ENCODE measurements around the gene APOBEC3F. TPM values are rescaled to one million over a fixed set of nuclear protein-coding genes. Genes with fewer than 3 reads are reported as not detected.
"Not testable (repeated sequence)": the region's sequence is repeated elsewhere in the genome, so short reads cannot be mapped to it uniquely, and the experiment has no call there.

Gene APOBEC3F
- total RNA-seq (2022) (22.2 and 24.1 TPM in 2 replicates), Bru-seq, nascent RNA (percentile 61 among the genes with signal in this experiment), BruChase-seq, experiment 1, labeled RNA remaining after a 6-hour chase (percentile 76 among the genes with signal in this experiment), BruChase-seq, experiment 2, labeled RNA remaining after a 2-hour chase (percentile 78 among the genes with signal in this experiment)
- long read RNA-seq, transcript APOBEC3F-201 (7 exons, 2,694 nt), result major isoform, 6 of 16 reads
- long read RNA-seq, partial matches to known transcripts, result 8 of 16 reads
- long read RNA-seq, other reads (novel, unspliced or antisense), result 2 of 16 reads

DNA sequence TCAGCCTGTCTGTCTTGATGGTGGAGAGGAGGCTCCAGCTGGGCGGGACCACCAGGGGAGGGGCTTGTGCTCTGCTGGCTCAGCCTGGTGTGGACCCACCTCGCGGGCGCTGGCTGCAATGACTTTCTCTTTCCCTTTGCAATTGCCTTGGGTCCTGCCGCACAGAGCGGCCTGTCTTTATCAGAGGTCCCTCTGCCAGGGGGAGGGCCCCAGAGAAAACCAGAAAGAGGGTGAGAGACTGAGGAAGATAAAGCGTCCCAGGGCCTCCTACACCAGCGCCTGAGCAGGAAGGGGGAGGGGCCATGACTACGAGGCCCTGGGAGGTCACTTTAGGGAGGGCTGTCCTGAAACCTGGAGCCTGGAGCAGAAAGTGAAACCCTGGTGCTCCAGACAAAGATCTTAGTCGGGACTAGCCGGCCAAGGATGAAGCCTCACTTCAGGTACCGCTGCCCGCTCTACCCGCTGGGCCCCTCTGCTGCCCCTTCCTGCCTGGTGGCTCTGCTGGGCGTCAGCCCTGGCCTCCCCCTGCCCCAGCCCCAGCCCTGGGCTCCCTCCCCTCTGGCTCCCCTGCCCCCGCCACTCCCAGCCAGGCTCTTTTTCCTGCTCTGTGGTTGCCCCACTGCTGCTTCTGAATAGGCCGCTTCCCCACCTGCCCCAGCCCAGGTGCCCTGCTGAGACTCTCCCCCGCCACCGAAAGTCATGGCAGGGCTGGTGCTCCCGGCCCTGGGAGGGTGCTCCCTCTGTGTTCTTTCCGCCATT, at the start of gene APOBEC3F:
Gene APOBEC3F (plus strand): TSS at position 327 of the 759 bp plus-strand sequence. CDS start 97 bp downstream, at position 424.
- CTCF ChIA-PET; H3K4me1 Mint-ChIP-seq (ENCODE audit: low read depth, unreplicated experiment); H3K27me3 Mint-ChIP-seq (ENCODE audit: unreplicated experiment); H3K9me3 Mint-ChIP-seq (ENCODE audit: low read depth, unreplicated experiment); intact Hi-C loops (cut with micrococcal nuclease; ENCODE audit: unreplicated experiment); BruUV-seq (replicated peaks): not testable (repeated sequence)
- peak; percentile 64 for DNase-seq
- Mint-ChIP-seq H3K4me3 (ENCODE audit: low read depth, unreplicated experiment) (peak within 1 kb of the TSS; percentile 87), H3K36me3 (ENCODE audit: insufficient read depth, unreplicated experiment) (peaks cover 12% of the 10 kb centered on the region), H3K27ac (ENCODE audit: unreplicated experiment) (peak within 1 kb of the TSS; percentile 67)

DNA sequence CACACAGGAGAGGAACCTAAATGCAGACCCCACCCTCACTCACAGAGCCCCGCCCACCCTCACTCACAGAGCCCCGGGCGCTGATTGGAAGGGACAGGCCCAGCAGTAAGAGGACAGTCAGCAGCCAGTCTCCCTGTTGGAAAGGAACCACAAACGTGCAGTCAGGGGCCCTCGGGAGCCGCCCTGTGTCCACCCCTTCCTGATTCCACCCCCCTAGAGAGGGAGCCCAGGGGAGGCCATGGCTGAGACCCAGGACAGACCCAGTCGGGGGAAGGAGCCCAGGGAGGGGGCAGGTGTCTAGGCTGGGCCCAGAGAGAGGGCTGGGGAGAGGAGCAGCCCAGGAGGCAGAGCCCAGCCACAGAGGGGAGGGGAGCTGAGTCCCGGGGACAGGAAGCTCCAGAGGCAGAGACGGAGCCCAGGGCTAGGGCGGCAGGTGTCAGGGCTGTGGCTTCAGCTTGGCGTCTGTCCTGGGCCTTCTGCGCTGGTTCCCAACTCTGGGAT, 47.7 kb upstream of the APOBEC3F start:
- H3K27ac Mint-ChIP-seq (ENCODE audit: unreplicated experiment); H3K4me3 Mint-ChIP-seq (ENCODE audit: low read depth, unreplicated experiment); H3K36me3 Mint-ChIP-seq (ENCODE audit: insufficient read depth, unreplicated experiment); BruUV-seq (replicated peaks); DNase-seq; CTCF ChIA-PET; H3K4me1 Mint-ChIP-seq (ENCODE audit: low read depth, unreplicated experiment); intact Hi-C loops (cut with micrococcal nuclease; ENCODE audit: unreplicated experiment); H3K27me3 Mint-ChIP-seq (ENCODE audit: unreplicated experiment); H3K9me3 Mint-ChIP-seq (ENCODE audit: low read depth, unreplicated experiment): not testable (repeated sequence)

DNA sequence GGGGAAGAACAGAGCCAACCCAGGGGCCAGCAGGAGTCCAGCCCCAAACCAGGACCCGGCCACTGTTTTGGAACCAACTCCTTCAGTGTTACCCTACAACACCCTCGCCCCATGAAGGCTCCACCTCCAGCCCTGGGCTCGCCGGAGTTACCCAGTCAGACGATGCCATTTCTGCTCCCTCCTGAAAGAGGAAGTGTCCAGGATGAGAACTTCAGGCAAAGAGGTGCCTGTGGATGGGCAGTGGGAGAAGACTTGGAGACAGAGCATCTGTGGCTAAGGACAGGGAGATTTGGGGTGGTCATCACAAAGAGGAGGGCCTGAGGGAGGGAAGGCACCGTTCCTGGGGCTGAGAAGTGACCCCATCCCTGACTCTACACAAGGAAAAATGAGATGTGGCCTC, 44.6 kb upstream of the APOBEC3F start:
- Mint-ChIP-seq H3K4me1 (ENCODE audit: low read depth, unreplicated experiment) (no peaks in the 10 kb centered on the region), H3K27me3 (ENCODE audit: unreplicated experiment) (no peaks in the 10 kb centered on the region), H3K36me3 (ENCODE audit: insufficient read depth, unreplicated experiment) (no peaks in the 10 kb centered on the region), H3K9me3 (ENCODE audit: low read depth, unreplicated experiment) (peaks cover 4% of the 10 kb centered on the region), H3K4me3 (ENCODE audit: low read depth, unreplicated experiment) (no peak overlapping the region), H3K27ac (ENCODE audit: unreplicated experiment) (no peak overlapping the region)
- no peak for DNase-seq
- TF ChIP-seq, protein P1, sequence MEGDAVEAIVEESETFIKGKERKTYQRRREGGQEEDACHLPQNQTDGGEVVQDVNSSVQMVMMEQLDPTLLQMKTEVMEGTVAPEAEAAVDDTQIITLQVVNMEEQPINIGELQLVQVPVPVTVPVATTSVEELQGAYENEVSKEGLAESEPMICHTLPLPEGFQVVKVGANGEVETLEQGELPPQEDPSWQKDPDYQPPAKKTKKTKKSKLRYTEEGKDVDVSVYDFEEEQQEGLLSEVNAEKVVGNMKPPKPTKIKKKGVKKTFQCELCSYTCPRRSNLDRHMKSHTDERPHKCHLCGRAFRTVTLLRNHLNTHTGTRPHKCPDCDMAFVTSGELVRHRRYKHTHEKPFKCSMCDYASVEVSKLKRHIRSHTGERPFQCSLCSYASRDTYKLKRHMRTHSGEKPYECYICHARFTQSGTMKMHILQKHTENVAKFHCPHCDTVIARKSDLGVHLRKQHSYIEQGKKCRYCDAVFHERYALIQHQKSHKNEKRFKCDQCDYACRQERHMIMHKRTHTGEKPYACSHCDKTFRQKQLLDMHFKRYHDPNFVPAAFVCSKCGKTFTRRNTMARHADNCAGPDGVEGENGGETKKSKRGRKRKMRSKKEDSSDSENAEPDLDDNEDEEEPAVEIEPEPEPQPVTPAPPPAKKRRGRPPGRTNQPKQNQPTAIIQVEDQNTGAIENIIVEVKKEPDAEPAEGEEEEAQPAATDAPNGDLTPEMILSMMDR (IDR thresholded peaks at IDR 0.05; ENCODE audit: unreplicated experiment), result no peak
- CTCF ChIA-PET, result no interaction called here
- intact Hi-C loops (cut with micrococcal nuclease; ENCODE audit: unreplicated experiment), result no loop called here
- BruUV-seq (replicated peaks), result no TSS peak

DNA sequence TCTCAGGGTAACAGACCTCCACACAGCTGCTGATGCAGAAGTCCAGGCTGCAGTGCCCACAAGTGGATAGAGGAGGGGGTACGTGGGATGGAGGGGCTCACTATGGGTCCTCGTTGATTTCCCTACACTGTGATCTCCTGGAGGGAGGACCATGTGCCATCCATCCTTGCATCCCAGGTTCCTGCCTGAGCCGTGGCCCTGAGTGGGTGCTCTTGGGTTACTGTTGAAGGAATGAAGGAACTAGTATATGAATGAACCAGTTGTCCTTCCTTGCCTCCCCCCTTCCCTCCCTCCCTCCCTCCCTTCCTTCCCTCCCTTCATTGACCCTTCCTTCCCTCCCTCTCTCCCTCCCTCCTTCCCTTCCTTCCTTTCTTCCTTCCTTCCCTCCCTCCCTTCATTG, 43.1 kb upstream of the APOBEC3F start:
- H3K36me3 Mint-ChIP-seq (ENCODE audit: insufficient read depth, unreplicated experiment), result no peaks in the 10 kb centered on the region
- no peak for DNase-seq
- H3K9me3 Mint-ChIP-seq (ENCODE audit: low read depth, unreplicated experiment), result peaks cover 4% of the 10 kb centered on the region
- intact Hi-C loops (cut with micrococcal nuclease; ENCODE audit: unreplicated experiment), result no loop called here
- CTCF ChIA-PET, result no interaction called here
- no peak overlapping the region for H3K27ac Mint-ChIP-seq (ENCODE audit: unreplicated experiment)
- TF ChIP-seq, protein P1 (IDR thresholded peaks at IDR 0.05; ENCODE audit: unreplicated experiment), result no peak
- H3K27me3 Mint-ChIP-seq (ENCODE audit: unreplicated experiment), result no peaks in the 10 kb centered on the region
- no peaks in the 10 kb centered on the region for H3K4me1 Mint-ChIP-seq (ENCODE audit: low read depth, unreplicated experiment)
- H3K4me3 Mint-ChIP-seq (ENCODE audit: low read depth, unreplicated experiment), result no peak overlapping the region
- BruUV-seq (replicated peaks), result no TSS peak

DNA sequence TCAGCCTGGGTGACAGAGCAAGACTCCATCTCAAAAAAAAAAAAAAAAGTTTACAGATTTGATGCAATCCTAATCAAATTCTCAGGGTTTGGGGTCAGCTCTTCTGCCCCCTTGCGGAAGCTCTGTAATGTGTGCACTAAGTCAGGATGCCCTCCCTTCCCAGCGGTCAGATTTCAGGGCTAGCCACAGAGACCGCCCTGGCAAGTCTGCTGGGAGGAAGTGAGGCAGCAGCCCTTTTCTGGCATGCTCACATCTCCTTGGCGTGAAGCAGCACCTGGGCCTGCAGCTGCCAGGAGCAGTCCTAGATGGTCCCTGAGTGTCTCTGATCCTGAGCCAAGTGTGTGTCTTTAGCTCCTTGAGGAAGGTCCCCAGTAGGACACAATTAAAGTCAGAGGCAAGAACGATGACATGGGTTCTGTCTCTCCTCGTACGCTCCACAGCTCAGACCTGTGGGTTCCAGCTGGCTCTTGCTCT, 37.5 kb upstream of the APOBEC3F start:
- CTCF ChIA-PET, result interaction anchor here (0.6 to 2.9 kb wide), 15 partner anchors 18 to 1092 kb away, joined by 3 to 33 read pairs (median 6); partner anchors contain the start of genes APOBEC3B and CBX6
- DNase-seq, result peak; percentile 85
- BruUV-seq (replicated peaks), result no TSS peak
- H3K4me3 Mint-ChIP-seq (ENCODE audit: low read depth, unreplicated experiment), result no peak overlapping the region
- H3K27ac Mint-ChIP-seq (ENCODE audit: unreplicated experiment), result no peak overlapping the region
- TF ChIP-seq, protein P1 (IDR thresholded peaks at IDR 0.05; ENCODE audit: unreplicated experiment), result peak; percentile 76
- no peaks in the 10 kb centered on the region for H3K27me3 Mint-ChIP-seq (ENCODE audit: unreplicated experiment)
- intact Hi-C loops (cut with micrococcal nuclease; ENCODE audit: unreplicated experiment), result loop anchor here (1.0 kb wide), 2 partner anchors 78 to 133 kb away; no protein-coding TSS in a partner anchor
- peaks cover 3% of the 10 kb centered on the region for H3K36me3 Mint-ChIP-seq (ENCODE audit: insufficient read depth, unreplicated experiment)
- no peaks in the 10 kb centered on the region for H3K4me1 Mint-ChIP-seq (ENCODE audit: low read depth, unreplicated experiment)
- H3K9me3 Mint-ChIP-seq (ENCODE audit: low read depth, unreplicated experiment), result peaks cover 2% of the 10 kb centered on the region

Measured in Calu3 (cell line).